Measurements from ENCODE around the gene MAMDC2. TPM values are rescaled to one million over a fixed set of nuclear protein-coding genes. Genes with fewer than 3 reads are reported as not detected.

Gene MAMDC2
- total RNA-seq, 6 experiments from 2014 or later = 0.22 to 1.6 (median 0.37) TPM; not detected in 1

DNA sequence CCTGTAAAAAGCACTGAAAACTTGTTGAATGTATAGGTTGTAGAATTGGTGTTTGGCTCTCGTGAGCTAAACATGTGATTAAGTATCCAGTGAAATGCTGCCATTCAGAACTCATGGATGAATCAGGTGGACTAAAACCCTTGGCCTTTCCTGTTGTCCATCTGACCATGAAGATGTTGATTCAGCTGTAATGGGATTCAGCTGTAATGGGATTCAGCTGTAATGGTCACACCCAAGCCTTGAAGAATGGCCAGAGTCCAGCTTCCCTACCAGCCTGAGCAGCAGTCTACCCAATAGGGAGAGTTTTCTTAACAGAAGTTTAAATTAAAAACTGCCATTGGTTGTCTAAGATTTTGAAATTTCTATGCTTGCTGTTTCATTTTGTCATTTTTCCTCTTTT lies 18.1 kb downstream of the MAMDC2 start:
- H3K27ac ChIP-seq = no peak overlapping the region
- H3K9me3 ChIP-seq = no peaks in the 10 kb centered on the region
- intact Hi-C loops (cut with DNase I) = no loop called here
- TF ChIP-seq, protein P1, sequence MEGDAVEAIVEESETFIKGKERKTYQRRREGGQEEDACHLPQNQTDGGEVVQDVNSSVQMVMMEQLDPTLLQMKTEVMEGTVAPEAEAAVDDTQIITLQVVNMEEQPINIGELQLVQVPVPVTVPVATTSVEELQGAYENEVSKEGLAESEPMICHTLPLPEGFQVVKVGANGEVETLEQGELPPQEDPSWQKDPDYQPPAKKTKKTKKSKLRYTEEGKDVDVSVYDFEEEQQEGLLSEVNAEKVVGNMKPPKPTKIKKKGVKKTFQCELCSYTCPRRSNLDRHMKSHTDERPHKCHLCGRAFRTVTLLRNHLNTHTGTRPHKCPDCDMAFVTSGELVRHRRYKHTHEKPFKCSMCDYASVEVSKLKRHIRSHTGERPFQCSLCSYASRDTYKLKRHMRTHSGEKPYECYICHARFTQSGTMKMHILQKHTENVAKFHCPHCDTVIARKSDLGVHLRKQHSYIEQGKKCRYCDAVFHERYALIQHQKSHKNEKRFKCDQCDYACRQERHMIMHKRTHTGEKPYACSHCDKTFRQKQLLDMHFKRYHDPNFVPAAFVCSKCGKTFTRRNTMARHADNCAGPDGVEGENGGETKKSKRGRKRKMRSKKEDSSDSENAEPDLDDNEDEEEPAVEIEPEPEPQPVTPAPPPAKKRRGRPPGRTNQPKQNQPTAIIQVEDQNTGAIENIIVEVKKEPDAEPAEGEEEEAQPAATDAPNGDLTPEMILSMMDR (IDR thresholded peaks at IDR 0.05) = no peak
- no peak for TF ChIP-seq POLR2A (IDR thresholded peaks at IDR 0.05)
- no peak overlapping the region for H3K4me3 ChIP-seq
- DNase-seq (no peak), ATAC-seq (no peak)
- 100% methylated on average over 1 of the region's 1 CpG for WGBS (ENCODE audit: insufficient coverage, low coverage, low lambda C conversion rate, missing lambda C conversion rate)
- no peaks in the 10 kb centered on the region for H3K27me3 ChIP-seq
- no peaks in the 10 kb centered on the region for H3K4me1 ChIP-seq
- H3K36me3 ChIP-seq = no peaks in the 10 kb centered on the region

DNA sequence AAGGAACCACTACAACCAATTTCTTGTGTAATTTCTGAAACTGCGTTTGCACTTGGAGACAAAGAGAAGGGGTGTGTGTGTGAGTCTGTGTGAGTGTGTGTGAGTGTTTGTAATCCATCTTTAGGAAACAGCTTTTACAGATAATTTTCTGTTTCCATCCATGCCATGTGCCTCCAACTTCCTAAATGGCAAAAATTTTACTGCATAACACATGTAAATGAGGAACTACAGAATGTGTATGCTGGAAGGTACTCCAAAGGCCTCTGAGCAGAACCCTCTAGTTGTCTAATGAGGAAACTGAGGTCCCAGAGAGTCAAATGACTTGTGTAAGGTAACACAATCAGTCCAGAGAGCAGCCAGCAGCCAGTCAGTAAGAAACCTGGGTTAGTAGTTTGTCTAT lies 20.8 kb downstream of the MAMDC2 start:
- no peak overlapping the region for H3K27ac ChIP-seq

DNA sequence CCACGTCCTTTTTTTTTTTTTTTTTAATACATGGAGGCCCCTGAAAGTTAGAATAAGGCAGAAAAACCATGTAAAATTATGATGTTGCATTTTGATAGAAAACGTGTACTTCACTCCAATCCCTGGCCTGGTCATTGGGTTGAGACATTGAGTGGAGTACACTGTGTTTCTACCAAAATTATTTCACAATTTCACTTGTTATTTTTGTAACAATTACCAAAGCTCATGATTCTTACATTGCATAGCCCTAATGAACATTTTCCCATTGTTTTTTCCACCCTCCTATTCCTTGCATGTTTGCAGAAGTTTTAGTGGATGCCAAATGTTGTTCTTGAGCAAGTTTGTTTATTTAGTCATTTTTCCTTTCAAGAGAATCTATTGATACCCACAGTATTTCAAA lies 21.9 kb downstream of the MAMDC2 start:
- intact Hi-C loops (cut with DNase I) = no loop called here
- Histone ChIP-seq H3K27ac (no peak overlapping the region), H3K4me1 (no peaks in the 10 kb centered on the region), H3K4me3 (no peak overlapping the region), H3K27me3 (no peaks in the 10 kb centered on the region), H3K36me3 (no peaks in the 10 kb centered on the region), H3K9me3 (no peaks in the 10 kb centered on the region)
- DNase-seq (no peak), ATAC-seq (no peak)
- TF ChIP-seq, protein P1 (IDR thresholded peaks at IDR 0.05) = no peak
- no peak for TF ChIP-seq POLR2A (IDR thresholded peaks at IDR 0.05)
- 36% methylated on average over 2 of the region's 2 CpGs for WGBS (ENCODE audit: insufficient coverage, low coverage, low lambda C conversion rate, missing lambda C conversion rate)

More for the DNA sequence above, 20.8 kb downstream of the MAMDC2 start:
- intact Hi-C loops (cut with DNase I) = no loop called here
- WGBS (ENCODE audit: insufficient coverage, low coverage, low lambda C conversion rate, missing lambda C conversion rate) = 64% methylated on average over 1 of the region's 1 CpG
- DNase-seq (no peak), ATAC-seq (no peak)
- no peaks in the 10 kb centered on the region for H3K9me3 ChIP-seq
- H3K4me1 ChIP-seq = no peaks in the 10 kb centered on the region
- TF ChIP-seq POLR2A (IDR thresholded peaks at IDR 0.05) = no peak
- TF ChIP-seq, protein P1 (IDR thresholded peaks at IDR 0.05) = no peak
- H3K27me3 ChIP-seq = no peaks in the 10 kb centered on the region
- no peak overlapping the region for H3K4me3 ChIP-seq
- no peaks in the 10 kb centered on the region for H3K36me3 ChIP-seq

DNA sequence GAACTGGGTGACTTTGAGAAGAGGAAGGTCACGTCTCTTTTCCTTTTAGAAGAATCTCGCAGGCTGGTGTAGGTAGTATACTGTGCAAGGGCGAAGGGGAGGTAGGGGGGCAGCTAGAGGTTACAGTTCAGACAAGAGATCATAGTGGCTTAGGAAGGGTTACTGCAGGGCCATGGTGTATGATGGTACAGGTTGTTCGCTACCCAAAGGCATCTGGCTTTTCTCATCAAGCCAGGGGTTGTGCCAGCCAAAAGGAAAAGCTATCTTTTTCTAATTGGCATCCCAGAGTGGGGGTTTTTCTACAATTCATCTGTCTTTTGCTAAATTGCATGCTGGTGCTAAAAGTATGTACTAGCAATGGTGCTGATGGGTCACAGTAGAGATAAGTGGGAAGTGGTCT lies 22.8 kb downstream of the MAMDC2 start:
- no peaks in the 10 kb centered on the region for H3K27me3 ChIP-seq
- TF ChIP-seq, protein P1 (IDR thresholded peaks at IDR 0.05) = no peak
- TF ChIP-seq POLR2A (IDR thresholded peaks at IDR 0.05) = no peak
- H3K27ac ChIP-seq = no peak overlapping the region
- no peaks in the 10 kb centered on the region for H3K4me1 ChIP-seq
- intact Hi-C loops (cut with DNase I) = no loop called here
- H3K36me3 ChIP-seq = no peaks in the 10 kb centered on the region
- H3K4me3 ChIP-seq = no peak overlapping the region
- 88% methylated on average over 3 of the region's 4 CpGs for WGBS (ENCODE audit: insufficient coverage, low coverage, low lambda C conversion rate, missing lambda C conversion rate)
- no peaks in the 10 kb centered on the region for H3K9me3 ChIP-seq
- DNase-seq = no peak
- ATAC-seq = no peak

DNA sequence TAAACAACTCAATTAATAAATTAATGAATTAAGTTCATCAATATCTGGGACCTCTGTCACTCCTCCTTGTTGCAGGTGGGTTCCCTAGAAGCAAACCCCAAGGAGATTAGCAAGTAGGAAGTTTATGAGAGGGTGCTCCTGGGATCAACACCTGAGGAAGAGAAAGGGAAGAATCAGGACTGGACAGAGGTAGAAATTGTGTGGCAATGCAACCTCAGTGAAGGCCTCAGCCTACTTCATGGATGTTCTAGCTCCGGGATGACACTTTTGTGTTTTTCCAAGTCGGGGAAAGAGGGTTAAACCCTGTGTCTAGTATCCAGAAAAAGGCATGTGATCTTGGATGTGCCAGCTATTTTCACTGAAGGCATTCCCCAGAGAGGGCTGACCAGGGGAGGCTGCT lies 23.2 kb downstream of the MAMDC2 start:
- no peak for TF ChIP-seq POLR2A (IDR thresholded peaks at IDR 0.05)
- TF ChIP-seq, protein P1 (IDR thresholded peaks at IDR 0.05) = no peak
- H3K4me3 ChIP-seq = no peak overlapping the region
- H3K36me3 ChIP-seq = no peaks in the 10 kb centered on the region
- H3K27me3 ChIP-seq = no peaks in the 10 kb centered on the region
- ATAC-seq (no peak), DNase-seq (no peak)
- no peak overlapping the region for H3K27ac ChIP-seq
- WGBS (ENCODE audit: insufficient coverage, low coverage, low lambda C conversion rate, missing lambda C conversion rate) = 83% methylated on average over 1 of the region's 2 CpGs
- intact Hi-C loops (cut with DNase I) = no loop called here
- H3K4me1 ChIP-seq = no peaks in the 10 kb centered on the region
- no peaks in the 10 kb centered on the region for H3K9me3 ChIP-seq
